ENCODE results near the gene ANTXR1. TPM values are rescaled to one million over a fixed set of nuclear protein-coding genes. Genes with fewer than 3 reads are reported as not detected.

Gene ANTXR1
- total RNA-seq, 1 donor from 2014 or later, result 7.8 TPM

GRCh38 chr2:68974251-68974650 is 38.7 kb upstream of the ANTXR1 start, which contains the start of gene GKN1:
Gene GKN1, plus strand, starts transcription at chr2:68974636. Its CDS starts 42 bp downstream, at chr2:68974678.
- no peak within 1 kb of the TSS for H3K4me3 ChIP-seq (ENCODE audit: low read depth, low read length)
- DNase-seq (ENCODE audit: low read depth), result no peak
- TF ChIP-seq CTCF (conservative IDR thresholded peaks at IDR 0.05; ENCODE audit: low read depth, low read length), result no peak

GRCh38 chr2:68974946-68975665 is 37.9 kb upstream of the ANTXR1 start:
- DNase-seq (ENCODE audit: low read depth), result no peak
- H3K4me3 ChIP-seq (ENCODE audit: low read depth, low read length), result no peak overlapping the region
- TF ChIP-seq CTCF (conservative IDR thresholded peaks at IDR 0.05; ENCODE audit: low read depth, low read length), result no peak

- DNase-seq (ENCODE audit: low read depth), result no peak
- no peak for TF ChIP-seq CTCF (conservative IDR thresholded peaks at IDR 0.05; ENCODE audit: low read depth, low read length)
- H3K4me3 ChIP-seq (ENCODE audit: low read depth, low read length), result no peak overlapping the region
These were observed 37.1 kb upstream of the ANTXR1 start for GRCh38 chr2:68975844-68976243.

GRCh38 chr2:68977453-68977852 is 35.5 kb upstream of the ANTXR1 start:
- TF ChIP-seq CTCF (conservative IDR thresholded peaks at IDR 0.05; ENCODE audit: low read depth, low read length), result no peak
- no peak for DNase-seq (ENCODE audit: low read depth)
- no peak overlapping the region for H3K4me3 ChIP-seq (ENCODE audit: low read depth, low read length)

GRCh38 chr2:68978098-68978497 is 34.9 kb upstream of the ANTXR1 start:
- no peak for DNase-seq (ENCODE audit: low read depth)
- no peak for TF ChIP-seq CTCF (conservative IDR thresholded peaks at IDR 0.05; ENCODE audit: low read depth, low read length)

GRCh38 chr2:68980956-68981355 is 32.0 kb upstream of the ANTXR1 start:
- DNase-seq (ENCODE audit: low read depth), result no peak
- no peak for TF ChIP-seq CTCF (conservative IDR thresholded peaks at IDR 0.05; ENCODE audit: low read depth, low read length)
- no peak overlapping the region for H3K4me3 ChIP-seq (ENCODE audit: low read depth, low read length)

More at GRCh38 chr2:68978098-68978497, 34.9 kb upstream of the ANTXR1 start:
- H3K4me3 ChIP-seq (ENCODE audit: low read depth, low read length), result no peak overlapping the region

GRCh38 chr2:68987021-68987503 is 25.9 kb upstream of the ANTXR1 start:
- no peak for TF ChIP-seq CTCF (conservative IDR thresholded peaks at IDR 0.05; ENCODE audit: low read depth, low read length)
- H3K4me3 ChIP-seq (ENCODE audit: low read depth, low read length), result no peak overlapping the region

More at GRCh38 chr2:68987021-68987503, 25.9 kb upstream of the ANTXR1 start:
- no peak for DNase-seq (ENCODE audit: low read depth)

All from epithelial cell of proximal tubule (primary cell).